ENCODE measurements around the gene TNFSF8. TPM values are rescaled to one million over a fixed set of nuclear protein-coding genes. Genes with fewer than 3 reads are reported as not detected.

Gene TNFSF8
- polyA plus RNA-seq, 1 of the 3 experiments (the other 2 are of a cell fraction), result not detected

GRCh38 chr9:114931407-114931806 is 1.0 kb upstream of the TNFSF8 start:
- TF ChIP-seq MEF2A (IDR thresholded peaks at IDR 0.05; ENCODE audit: borderline replicate concordance, low read depth), result no peak
- TF ChIP-seq TAF1 (IDR thresholded peaks at IDR 0.05; ENCODE audit: borderline replicate concordance, low read depth, low read length), result no peak
- 38% methylated on average over 5 of the region's 5 CpGs for WGBS (ENCODE audit: low lambda C conversion rate)
- Histone ChIP-seq H3K4me1 (ENCODE audit: control insufficient read depth in 1 of 2, insufficient read depth in 2 of 2, low read depth in 1 of 2, low read length in 1 of 2) (no peaks in the 10 kb centered on the region), H3K27ac (ENCODE audit: low read depth in 2 of 2, low read length in 1 of 2) (no peak overlapping the region), H3K27me3 (ENCODE audit: insufficient read depth) (peaks cover 45% of the 10 kb centered on the region), H3K4me2 (no peak overlapping the region), H3K9ac (no peak overlapping the region), H3K79me2 (ENCODE audit: insufficient read depth) (no peaks in the 10 kb centered on the region), H2AFZ (ENCODE audit: low read depth) (no peak overlapping the region), H3K4me3 (ENCODE audit: low read depth in 2 of 2, low read length in 1 of 2) (no peak overlapping the region), H4K20me1 (ENCODE audit: insufficient read depth) (no peaks in the 10 kb centered on the region), H3F3A (replicated peaks; ENCODE audit: insufficient read depth) (no peaks in the 10 kb centered on the region), H3K9me3 (no peaks in the 10 kb centered on the region), H3K9me2 (no peaks in the 10 kb centered on the region), H3K36me3 (replicated peaks in 1 of 2; ENCODE audit: control insufficient read depth in 1 of 2, insufficient read depth in 2 of 2, low read length in 1 of 2) (no peaks in the 10 kb centered on the region)
- no peak for DNase-seq
- CTCF ChIA-PET, result interaction anchor here (2.0 kb wide), 1 partner anchor 11 kb away, joined by 4 read pairs; no protein-coding TSS in a partner anchor
- POLR2A ChIA-PET, result interaction anchor here (0.7 kb wide), 1 partner anchor 126 kb away, joined by 3 read pairs; no protein-coding TSS in a partner anchor

- no peak overlapping the region for H3K4me3 ChIP-seq (ENCODE audit: low read depth in 2 of 2, low read length in 1 of 2)
- POLR2A ChIA-PET, result no interaction called here
- CTCF ChIA-PET, result interaction anchor here (0.7 to 2.5 kb wide), 4 partner anchors 16 to 248 kb away, joined by 3 to 9 read pairs (median 6); no protein-coding TSS in a partner anchor
- H3K36me3 ChIP-seq (replicated peaks in 1 of 2; ENCODE audit: control insufficient read depth in 1 of 2, insufficient read depth in 2 of 2, low read length in 1 of 2), result no peaks in the 10 kb centered on the region
- no peaks in the 10 kb centered on the region for H3K9me2 ChIP-seq
- WGBS (ENCODE audit: low lambda C conversion rate), result 41% methylated on average over 5 of the region's 5 CpGs
- no peak overlapping the region for H3K9ac ChIP-seq
- no peak overlapping the region for H2AFZ ChIP-seq (ENCODE audit: low read depth)
- no peak overlapping the region for H3K4me2 ChIP-seq
- no peaks in the 10 kb centered on the region for H3F3A ChIP-seq (replicated peaks; ENCODE audit: insufficient read depth)
- peaks cover 49% of the 10 kb centered on the region for H3K27me3 ChIP-seq (ENCODE audit: insufficient read depth)
- H3K9me3 ChIP-seq, result no peaks in the 10 kb centered on the region
- no peak for DNase-seq
- no peaks in the 10 kb centered on the region for H3K4me1 ChIP-seq (ENCODE audit: control insufficient read depth in 1 of 2, insufficient read depth in 2 of 2, low read depth in 1 of 2, low read length in 1 of 2)
- no peaks in the 10 kb centered on the region for H4K20me1 ChIP-seq (ENCODE audit: insufficient read depth)
- TF ChIP-seq, protein P1, sequence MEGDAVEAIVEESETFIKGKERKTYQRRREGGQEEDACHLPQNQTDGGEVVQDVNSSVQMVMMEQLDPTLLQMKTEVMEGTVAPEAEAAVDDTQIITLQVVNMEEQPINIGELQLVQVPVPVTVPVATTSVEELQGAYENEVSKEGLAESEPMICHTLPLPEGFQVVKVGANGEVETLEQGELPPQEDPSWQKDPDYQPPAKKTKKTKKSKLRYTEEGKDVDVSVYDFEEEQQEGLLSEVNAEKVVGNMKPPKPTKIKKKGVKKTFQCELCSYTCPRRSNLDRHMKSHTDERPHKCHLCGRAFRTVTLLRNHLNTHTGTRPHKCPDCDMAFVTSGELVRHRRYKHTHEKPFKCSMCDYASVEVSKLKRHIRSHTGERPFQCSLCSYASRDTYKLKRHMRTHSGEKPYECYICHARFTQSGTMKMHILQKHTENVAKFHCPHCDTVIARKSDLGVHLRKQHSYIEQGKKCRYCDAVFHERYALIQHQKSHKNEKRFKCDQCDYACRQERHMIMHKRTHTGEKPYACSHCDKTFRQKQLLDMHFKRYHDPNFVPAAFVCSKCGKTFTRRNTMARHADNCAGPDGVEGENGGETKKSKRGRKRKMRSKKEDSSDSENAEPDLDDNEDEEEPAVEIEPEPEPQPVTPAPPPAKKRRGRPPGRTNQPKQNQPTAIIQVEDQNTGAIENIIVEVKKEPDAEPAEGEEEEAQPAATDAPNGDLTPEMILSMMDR (IDR thresholded peaks at IDR 0.05), result no peak
- H3K27ac ChIP-seq (ENCODE audit: low read depth in 2 of 2, low read length in 1 of 2), result no peak overlapping the region
- H3K79me2 ChIP-seq (ENCODE audit: insufficient read depth), result no peaks in the 10 kb centered on the region
These were observed 1.2 kb downstream of the TNFSF8 start for GRCh38 chr9:114929201-114929600.

DNA sequence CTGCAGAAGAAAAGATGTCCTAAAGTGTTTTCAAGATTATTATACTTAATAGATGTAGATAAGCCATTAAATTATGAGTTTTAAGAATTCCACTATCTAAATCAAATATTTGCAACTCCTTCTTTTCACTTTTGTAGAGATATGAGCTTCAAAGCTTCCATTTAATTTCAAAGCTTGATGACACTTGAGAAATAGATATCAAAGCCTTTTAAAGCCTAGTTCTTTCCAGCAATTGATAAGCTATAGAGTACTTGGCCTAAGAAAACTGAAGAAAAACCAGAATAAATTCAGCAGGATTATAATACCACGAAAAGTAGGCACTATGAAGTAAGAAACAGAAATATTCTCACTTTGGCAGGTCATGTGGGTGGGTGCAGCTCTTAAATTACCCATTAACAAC is 1.7 kb downstream of the TNFSF8 start:
- ChIA-PET CTCF (interaction anchor here (1.5 to 2.5 kb wide), 3 partner anchors 15 to 22 kb away, joined by 5 to 9 read pairs (median 8); no protein-coding TSS in a partner anchor), POLR2A (no interaction called here)
- H3K9me2 ChIP-seq, result no peaks in the 10 kb centered on the region
- no peak for DNase-seq
- H3K9ac ChIP-seq, result no peak overlapping the region
- H3K27me3 ChIP-seq (ENCODE audit: insufficient read depth), result peaks cover 43% of the 10 kb centered on the region
- 10% methylated on average over 1 of the region's 1 CpG for WGBS (ENCODE audit: low lambda C conversion rate)
- no peak overlapping the region for H3K27ac ChIP-seq (ENCODE audit: low read depth in 2 of 2, low read length in 1 of 2)
- H4K20me1 ChIP-seq (ENCODE audit: insufficient read depth), result no peaks in the 10 kb centered on the region
- TF ChIP-seq CHD2 (IDR thresholded peaks at IDR 0.05; ENCODE audit: low read length, partially characterized antibody), result no peak
- no peak for TF ChIP-seq RCOR1 (IDR thresholded peaks at IDR 0.05; ENCODE audit: low read length)
- TF ChIP-seq NRF1 (IDR thresholded peaks at IDR 0.05; ENCODE audit: low read depth, low read length), result no peak
- no peak for TF ChIP-seq SIN3A (IDR thresholded peaks at IDR 0.05; ENCODE audit: borderline replicate concordance, low read depth, low read length)
- TF ChIP-seq, protein P2, sequence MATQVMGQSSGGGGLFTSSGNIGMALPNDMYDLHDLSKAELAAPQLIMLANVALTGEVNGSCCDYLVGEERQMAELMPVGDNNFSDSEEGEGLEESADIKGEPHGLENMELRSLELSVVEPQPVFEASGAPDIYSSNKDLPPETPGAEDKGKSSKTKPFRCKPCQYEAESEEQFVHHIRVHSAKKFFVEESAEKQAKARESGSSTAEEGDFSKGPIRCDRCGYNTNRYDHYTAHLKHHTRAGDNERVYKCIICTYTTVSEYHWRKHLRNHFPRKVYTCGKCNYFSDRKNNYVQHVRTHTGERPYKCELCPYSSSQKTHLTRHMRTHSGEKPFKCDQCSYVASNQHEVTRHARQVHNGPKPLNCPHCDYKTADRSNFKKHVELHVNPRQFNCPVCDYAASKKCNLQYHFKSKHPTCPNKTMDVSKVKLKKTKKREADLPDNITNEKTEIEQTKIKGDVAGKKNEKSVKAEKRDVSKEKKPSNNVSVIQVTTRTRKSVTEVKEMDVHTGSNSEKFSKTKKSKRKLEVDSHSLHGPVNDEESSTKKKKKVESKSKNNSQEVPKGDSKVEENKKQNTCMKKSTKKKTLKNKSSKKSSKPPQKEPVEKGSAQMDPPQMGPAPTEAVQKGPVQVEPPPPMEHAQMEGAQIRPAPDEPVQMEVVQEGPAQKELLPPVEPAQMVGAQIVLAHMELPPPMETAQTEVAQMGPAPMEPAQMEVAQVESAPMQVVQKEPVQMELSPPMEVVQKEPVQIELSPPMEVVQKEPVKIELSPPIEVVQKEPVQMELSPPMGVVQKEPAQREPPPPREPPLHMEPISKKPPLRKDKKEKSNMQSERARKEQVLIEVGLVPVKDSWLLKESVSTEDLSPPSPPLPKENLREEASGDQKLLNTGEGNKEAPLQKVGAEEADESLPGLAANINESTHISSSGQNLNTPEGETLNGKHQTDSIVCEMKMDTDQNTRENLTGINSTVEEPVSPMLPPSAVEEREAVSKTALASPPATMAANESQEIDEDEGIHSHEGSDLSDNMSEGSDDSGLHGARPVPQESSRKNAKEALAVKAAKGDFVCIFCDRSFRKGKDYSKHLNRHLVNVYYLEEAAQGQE (IDR thresholded peaks at IDR 0.05; ENCODE audit: low read depth, low read length), result no peak
- no peak for TF ChIP-seq MXI1 (IDR thresholded peaks at IDR 0.05; ENCODE audit: low read depth, low read length)
- no peak for TF ChIP-seq JUND (IDR thresholded peaks at IDR 0.05)
- TF ChIP-seq FOSL2 (IDR thresholded peaks at IDR 0.05; ENCODE audit: borderline replicate concordance, low read depth), result no peak
- no peak for TF ChIP-seq EP300 (IDR thresholded peaks at IDR 0.05; ENCODE audit: borderline replicate concordance in 1 of 2, low read depth in 1 of 2, low read length in 1 of 2)
- no peak for TF ChIP-seq NFIC (IDR thresholded peaks at IDR 0.05; ENCODE audit: borderline replicate concordance)
- TF ChIP-seq TAF1 (IDR thresholded peaks at IDR 0.05; ENCODE audit: borderline replicate concordance, low read depth, low read length), result no peak
- TF ChIP-seq, protein P3, sequence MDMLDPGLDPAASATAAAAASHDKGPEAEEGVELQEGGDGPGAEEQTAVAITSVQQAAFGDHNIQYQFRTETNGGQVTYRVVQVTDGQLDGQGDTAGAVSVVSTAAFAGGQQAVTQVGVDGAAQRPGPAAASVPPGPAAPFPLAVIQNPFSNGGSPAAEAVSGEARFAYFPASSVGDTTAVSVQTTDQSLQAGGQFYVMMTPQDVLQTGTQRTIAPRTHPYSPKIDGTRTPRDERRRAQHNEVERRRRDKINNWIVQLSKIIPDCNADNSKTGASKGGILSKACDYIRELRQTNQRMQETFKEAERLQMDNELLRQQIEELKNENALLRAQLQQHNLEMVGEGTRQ (IDR thresholded peaks at IDR 0.05; ENCODE audit: borderline replicate concordance, low read depth, low read length), result no peak
- TF ChIP-seq RAD21 (IDR thresholded peaks at IDR 0.05; ENCODE audit: low read length), result no peak
- no peaks in the 10 kb centered on the region for H3K4me1 ChIP-seq (ENCODE audit: control insufficient read depth in 1 of 2, insufficient read depth in 2 of 2, low read depth in 1 of 2, low read length in 1 of 2)
- H3K79me2 ChIP-seq (ENCODE audit: insufficient read depth), result no peaks in the 10 kb centered on the region
- no peak overlapping the region for H2AFZ ChIP-seq (ENCODE audit: low read depth)
- no peaks in the 10 kb centered on the region for H3K36me3 ChIP-seq (replicated peaks in 1 of 2; ENCODE audit: control insufficient read depth in 1 of 2, insufficient read depth in 2 of 2, low read length in 1 of 2)
- no peak overlapping the region for H3K4me3 ChIP-seq (ENCODE audit: low read depth in 2 of 2, low read length in 1 of 2)
- no peaks in the 10 kb centered on the region for H3K9me3 ChIP-seq
- H3K4me2 ChIP-seq, result no peak overlapping the region
- H3F3A ChIP-seq (replicated peaks; ENCODE audit: insufficient read depth), result no peaks in the 10 kb centered on the region

All from SK-N-SH (cell line).